Stimulated activated CD4-positive, alpha-beta T cell treated with anti-CD3 and anti-CD28 coated beads, Interleukin-2, amount 100 ng/mL, for 48 hours (primary cell): ENCODE data around the gene SDK2.

Source experiments
- DNase-seq, 2 donors: peaks; one replicate each; pipeline ENCODE4 v3.0.0-alpha.2; 2020

The SDK2 gene

DNA sequence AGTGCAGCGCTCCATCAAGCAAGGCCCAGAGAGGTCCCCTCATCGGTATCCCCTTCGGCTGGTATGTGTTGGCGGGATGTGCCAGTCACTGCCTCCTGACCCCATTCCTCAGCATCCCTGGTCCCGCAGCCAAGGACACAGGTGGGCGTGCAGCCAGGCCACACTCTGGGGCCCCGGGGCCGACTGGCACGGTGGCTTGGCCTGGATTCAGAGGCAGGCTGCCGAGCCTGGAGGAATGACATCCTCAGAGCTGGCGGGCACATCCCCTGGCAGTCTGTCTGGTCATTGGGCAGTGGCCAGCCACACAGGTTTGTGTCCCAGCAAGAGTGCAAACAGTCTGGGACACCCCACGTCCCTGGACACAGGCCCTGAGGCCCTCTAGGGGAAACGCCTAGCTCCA, 111.1 kb downstream of the SDK2 start:
- DNase-seq = no peak

DNA sequence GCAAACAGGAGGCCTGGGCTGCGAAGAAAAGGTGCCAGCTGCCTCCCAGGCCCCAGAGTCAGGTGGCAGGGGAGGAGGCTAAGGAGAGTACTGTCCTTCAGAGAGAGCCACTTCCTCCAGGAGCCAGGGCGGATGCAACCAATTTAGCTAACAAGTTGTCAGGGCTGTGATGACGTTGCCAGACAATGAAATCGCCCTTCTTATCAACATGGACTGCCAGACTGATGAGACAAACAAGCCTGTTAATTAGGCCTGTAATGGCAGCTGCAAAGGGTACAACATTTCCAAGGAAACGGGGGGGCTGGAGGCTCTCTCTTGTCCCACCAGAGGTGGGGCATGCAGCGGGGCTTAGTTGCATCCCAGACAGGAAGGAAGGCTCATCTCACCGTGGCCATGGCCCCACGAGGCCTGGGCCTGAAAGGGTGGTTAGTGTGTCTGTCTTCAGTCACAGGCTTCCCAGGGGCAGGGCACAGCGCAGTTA, 111.8 kb downstream of the SDK2 start:
- DNase-seq = no peak

DNA sequence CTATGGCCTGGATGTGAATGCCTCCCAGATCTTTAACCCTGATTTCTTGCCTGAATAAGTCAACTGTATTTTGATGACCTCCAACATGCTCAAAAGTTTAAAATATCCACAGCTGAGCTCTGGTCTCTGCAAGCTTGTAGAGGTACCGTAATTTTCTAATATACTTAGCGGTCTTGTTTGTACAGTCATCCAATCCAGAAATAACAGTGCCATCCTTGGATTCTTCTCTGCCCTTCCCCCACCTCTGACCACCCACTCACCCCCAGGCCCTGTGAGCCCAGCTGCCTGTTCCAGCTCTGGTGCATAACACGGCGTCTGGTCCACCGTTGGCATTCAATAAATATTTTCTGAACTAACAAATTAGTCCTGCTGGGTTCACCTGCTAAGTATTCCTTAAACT, 113.1 kb downstream of the SDK2 start:
- no peak for DNase-seq

DNA sequence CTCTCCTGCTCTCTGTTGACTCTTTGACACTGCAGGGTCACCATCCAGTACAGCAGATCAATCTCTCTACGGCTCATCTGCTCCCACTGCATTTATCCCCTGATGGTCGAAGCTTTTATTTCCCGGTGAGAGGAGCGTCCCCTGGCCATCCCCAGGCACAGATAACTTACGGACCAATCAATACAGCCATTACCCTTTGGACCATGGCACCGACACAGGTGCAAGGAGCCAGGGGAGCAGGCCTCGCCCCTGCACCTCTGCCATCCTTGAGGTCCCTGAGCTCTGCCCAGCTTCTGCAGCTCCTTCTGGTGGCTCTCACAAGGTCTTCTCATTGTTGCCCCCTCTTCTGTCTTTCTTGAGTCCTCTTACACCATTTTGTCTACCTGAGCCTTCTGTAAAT, 115.6 kb downstream of the SDK2 start:
- no peak for DNase-seq

DNA sequence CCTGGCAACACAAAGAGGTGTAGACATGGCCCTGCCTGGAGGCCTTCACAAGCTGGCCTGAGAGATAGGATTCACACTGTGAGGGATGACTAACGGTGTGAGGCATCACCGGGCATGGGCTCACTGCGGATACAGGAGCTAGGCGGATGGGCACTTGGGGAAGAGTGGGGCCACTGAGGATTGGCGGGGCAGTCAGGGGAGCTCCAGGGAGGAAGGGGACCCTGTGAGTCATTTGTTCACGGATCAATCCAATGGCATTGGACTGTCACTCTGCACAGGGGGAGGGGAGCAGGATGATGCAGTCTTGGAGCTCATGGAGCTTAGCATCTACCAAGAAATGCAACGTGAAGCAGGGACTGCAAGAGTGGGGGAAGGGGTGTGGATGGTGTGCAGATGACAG, 117.3 kb downstream of the SDK2 start:
- no peak for DNase-seq

DNA sequence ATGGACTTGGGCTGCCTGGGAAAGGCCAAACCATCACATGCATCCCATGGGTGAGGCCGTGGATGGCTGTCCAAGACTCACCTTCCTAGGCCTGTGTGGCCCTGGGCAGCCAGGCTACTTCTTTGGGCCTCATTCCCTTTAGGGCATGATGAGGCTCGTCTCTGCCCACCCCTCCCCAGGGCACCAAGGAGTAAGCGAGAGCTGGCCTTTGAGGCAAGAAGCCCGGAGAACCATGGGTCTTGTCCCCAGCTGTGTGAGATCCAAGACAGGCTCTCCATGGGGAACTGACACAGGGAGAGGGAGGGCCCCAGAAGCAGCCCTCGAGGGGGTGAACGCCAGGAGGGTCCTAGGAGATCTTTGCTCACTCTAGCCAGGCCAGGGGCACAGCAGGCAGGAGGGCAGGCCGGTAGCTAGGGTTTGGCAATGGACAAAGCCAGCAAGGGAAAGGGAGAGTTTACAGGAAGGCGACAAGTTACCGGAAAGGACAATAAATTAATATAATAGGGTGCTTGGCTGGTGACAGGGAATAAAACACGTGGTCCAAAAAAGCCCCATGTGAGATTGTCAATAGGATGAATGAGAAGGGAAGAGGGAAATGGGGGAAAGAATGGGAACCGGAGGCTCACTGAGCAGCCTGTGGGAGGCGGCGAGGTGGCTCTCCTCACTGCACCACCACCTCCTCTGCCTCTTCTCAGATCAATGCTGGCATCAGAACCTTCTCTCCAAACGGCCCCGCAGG, 119.1 kb downstream of the SDK2 start:
- DNase-seq = no peak

DNA sequence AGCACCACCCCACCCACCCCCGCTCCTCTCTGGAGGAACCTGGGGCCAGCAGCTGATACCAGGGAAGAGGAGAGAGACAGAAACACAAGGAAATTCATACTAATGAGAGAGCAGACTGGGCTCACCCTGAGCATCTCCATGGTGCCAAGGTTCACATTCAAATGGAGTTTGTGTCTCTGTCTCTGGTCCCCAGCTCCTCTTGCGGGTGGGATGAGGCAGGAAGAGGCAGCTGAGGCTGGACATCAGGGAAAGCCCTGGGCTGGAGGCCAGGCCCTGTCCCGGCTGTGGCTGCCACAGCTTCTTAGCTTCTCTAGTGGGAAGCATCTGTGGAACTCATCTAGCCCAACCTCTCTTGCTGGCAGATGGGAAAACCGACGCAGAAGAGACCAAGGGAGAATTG, 121.5 kb downstream of the SDK2 start:
- no peak for DNase-seq

DNA sequence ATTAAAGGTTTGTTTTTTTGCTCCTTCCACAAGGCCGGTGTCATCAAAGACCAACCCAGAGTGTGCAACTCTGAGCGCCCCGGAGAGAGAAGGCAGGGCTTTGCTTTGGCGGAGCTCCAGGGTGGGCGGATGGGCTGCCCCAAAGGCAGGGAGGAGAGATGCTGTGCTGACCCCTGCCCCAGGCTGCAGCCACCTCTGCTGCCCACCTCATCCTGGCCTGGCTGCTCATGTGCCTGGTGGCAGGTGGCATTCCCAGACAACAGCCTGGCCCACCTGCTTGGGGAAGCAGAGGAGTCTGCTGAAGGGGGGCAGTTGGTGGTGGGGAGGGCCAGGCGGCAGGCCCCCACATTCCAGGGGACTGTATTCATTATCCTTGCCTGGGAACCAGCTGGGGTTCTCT, 122.1 kb downstream of the SDK2 start:
- no peak for DNase-seq

DNA sequence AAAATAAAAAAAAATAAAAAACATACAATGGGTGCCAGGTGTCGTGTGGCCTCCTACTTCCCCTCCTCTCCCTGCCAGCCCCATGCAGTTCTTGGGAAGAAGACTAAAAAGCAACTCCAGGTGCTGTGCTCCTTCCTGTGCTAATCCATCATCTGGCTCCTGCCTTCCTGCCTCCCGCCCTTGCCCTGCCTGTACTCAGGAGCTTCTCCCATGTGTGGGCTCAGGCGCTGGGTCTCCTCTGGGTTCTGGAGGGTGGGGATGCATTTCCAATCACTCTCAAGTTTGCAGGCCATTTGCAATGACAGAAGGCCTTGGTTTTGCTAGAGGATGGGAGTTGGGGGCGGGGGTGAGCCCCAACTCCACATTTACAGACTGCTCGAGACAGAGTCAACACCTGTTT, 122.9 kb downstream of the SDK2 start:
- no peak for DNase-seq

DNA sequence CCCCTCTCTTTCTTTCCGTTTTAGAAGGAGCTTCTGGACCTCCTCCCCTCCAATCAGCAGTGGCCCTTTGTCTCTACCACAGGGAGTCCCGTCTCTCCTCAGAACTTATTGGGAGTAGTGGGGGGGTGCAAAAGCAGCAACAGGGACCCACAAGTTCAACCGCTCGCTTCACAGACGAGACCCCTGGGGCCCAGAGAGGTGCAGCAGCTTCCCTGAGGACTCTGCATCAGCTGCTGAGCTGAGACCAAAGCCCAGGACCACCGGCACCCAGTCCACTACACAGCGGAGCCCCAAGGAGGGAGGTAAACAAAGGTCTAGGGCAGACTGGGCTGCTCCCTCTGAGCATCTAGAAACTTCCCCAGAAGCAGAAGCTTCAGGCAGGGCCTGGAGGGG, 123.9 kb downstream of the SDK2 start:
- DNase-seq = no peak

DNA sequence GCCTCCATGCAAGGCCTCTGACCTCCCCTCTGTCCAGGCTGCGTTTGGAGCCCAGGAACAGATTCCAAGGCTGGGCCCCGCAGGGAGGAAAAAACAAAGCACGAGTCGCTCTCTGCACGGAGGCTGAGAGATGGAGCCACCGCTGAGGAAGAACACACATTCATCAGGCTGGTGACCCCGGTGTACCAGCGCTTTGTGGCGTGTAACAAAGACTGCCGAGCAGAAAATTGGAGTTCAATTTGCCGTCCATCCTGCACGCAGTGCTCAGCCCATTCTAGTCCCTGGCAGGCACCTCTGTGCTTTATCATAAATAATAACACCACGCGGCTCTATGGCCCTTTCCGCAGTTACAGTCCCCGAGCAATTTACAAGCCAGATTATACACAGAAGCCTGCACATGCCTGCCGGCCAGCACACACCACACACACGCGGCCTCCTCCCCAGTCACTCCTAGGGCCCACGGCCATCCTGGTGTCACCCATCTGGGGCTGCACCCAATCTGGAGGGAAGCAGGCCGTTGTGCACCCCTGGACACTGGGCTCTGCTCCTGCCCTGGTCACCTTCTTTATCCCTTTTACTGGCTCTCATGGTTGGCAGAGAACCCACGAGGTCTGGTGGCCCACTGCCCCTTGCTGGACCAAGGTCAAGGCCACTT, 124.4 kb downstream of the SDK2 start:
- no peak for DNase-seq

DNA sequence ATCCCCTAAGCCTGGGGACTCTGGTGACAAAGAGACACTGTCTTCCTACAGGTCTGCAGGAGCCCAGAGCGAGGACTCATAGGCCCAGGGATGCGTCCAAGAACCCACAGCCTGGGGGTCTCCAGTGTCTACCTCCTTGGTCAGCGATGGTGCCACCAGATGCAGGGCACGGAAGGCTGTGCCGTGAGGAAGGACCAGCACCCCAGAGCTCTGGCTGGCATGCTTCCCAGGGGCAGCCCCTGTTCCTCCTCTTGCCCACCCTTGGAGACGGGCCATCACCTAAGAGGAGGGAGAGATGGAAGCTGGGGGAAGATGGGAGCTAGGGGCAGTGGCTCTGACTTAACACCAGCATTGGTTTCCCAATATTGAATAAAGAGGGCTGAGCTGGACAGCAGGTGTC, 125.2 kb downstream of the SDK2 start:
- DNase-seq = no peak

DNA sequence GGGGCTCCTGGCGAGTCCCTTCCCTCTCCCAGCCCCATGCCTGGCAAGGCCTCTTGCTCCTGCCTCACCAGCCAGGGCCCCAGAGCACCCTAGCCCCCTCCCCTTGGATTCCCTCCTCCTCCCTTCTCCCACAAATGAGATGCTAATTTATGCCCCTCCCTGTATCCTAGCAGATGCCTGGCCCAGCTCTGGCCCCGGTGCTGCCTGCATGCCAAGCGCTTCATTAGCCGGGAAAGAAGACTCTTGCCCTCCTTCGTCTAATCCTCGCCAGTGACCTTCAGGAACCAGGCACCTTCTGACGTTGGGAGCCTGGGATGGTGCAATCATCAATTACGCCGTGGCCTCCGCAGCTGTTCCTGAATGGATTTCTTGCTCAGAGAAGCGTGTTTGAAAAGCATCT, 127.8 kb downstream of the SDK2 start:
- DNase-seq = no peak

DNA sequence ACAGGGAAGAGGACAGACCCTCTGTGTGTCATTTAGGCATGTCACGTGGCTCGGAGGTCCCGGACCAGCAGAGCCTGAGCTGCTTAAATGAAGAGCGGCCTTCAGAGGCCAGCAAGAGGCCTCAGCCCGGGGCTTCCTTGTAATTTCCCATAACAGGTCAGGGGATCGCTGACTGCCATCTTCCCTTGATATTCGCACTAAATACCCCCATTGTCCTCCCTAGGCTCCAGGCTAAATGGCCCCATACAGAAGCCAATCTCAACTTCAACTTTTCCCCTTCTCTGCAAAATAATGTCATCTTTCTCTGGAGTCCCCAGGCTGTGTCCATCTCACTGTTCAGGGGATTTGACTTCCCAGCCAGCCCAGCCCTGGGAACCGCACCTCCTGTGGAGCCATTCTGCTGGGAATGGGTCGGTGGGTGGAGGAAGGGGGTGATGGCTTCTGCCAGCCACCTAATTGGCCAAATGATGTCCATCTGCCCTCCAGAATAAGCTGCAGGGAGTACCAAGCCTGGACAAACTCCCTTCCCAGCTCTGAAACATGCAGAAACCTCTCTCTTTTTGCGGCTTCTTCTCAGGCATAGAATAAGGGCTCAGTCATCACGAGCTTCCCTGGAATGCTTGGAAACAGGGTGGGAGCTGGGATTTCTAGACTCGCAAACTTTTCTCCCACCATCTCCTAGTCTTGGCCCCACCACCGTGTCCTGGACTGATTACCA, 129.9 kb downstream of the SDK2 start:
- no peak for DNase-seq

DNA sequence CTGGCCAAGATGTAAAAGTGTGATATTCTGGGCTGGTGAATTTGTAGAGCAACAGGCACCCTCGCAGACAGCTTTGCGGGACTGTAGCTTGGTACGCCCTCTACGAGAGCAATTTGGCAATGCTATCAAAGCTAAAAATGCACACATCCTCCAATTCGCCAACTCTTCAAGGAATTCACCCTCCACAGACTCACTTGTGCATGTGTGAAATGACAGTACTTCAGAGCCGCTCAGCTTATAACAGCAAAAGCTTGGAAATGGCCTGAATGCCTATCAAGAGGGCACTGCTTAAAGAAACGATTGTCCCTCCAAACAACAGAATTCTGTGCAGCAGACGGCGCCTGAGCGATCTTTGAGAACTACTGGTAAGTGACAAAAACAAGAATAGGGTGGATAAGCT, 130.8 kb downstream of the SDK2 start:
- DNase-seq = no peak

DNA sequence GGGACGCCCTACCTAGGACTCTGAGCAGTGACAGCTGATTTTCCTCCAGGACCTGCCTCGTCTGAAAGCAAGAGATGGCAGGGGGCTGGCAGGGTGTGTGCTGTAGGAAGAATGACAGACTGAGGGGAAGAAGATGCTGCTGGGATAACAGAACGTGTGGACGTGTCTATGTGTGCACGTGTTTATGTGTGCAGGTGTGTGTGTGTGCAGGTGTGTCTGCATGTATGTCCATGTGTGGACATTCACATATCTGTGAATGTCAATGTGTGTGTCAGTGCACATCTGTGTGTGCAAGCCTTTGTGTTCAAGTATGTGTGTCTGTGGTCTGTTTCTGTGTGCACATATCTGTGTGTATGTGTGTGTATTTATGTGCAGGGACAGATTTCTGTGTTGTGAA, 132.5 kb downstream of the SDK2 start:
- no peak for DNase-seq

DNA sequence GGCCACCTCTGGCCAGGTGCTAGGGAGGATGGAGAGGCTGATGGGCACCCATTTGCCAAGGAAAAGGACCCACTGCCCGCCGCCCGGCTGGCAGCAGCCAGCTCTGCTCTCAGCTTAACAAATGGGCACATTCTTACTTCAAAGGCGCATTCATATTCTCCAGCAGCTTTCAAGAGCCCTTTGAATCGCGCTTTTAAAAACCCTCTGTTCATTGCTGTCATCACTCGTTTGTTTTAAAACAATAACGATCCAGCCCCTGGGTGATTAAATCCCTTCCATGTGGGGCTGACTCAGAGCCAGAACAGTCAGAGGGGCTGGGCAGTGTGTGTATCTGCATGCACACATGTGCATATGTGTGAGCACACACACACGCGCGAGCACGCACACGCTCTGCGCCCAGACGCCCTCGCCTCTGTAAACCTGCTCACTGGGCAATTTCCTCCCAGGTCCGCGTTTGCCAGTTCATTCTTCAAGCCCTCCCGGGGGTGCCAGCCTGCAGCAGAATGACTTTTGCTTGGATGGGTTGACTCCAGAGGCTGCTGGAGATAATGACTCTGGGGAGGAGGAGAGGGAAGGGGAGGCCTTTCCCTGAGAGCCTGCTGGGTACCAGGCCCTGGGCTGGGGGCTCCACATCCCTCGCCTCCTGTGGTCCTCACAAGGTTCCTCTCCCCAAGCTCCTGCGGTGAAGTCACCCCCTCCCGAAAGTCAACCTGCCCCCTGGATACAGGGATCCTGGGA, 133.1 kb downstream of the SDK2 start:
- DNase-seq = no peak

DNA sequence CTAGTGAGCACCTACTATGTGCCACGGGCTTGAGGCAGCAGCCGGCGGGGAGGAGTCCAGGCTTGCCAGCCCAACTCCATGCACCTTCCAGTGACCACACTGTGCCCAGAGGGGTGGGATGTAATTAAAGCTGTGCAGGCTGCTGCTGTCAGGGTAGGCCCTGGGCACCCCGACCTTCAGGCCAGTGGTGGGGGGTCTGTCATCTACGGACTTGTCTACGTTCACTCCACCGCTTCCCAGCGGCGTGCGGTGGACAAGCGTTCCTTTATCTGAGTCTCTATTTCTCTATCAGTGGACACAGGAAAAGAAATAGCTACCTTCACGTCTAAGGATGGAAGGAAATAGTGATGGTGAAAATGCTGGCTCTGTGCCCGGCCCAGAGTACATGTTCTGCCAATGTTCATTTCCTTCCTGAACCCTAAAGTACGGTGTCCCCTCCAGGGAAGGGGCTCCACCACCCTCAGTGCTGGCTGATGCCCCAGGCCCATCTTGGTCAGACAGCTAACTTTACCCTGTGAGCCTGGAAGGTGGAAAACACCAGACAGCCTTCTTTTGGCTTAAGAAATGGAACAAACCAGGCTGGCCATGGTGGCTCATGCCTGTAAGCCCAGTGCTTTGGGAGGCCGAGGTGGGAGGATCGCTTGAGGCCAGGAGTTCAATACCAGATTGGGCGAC, 135.2 kb downstream of the SDK2 start:
- DNase-seq = no peak

DNA sequence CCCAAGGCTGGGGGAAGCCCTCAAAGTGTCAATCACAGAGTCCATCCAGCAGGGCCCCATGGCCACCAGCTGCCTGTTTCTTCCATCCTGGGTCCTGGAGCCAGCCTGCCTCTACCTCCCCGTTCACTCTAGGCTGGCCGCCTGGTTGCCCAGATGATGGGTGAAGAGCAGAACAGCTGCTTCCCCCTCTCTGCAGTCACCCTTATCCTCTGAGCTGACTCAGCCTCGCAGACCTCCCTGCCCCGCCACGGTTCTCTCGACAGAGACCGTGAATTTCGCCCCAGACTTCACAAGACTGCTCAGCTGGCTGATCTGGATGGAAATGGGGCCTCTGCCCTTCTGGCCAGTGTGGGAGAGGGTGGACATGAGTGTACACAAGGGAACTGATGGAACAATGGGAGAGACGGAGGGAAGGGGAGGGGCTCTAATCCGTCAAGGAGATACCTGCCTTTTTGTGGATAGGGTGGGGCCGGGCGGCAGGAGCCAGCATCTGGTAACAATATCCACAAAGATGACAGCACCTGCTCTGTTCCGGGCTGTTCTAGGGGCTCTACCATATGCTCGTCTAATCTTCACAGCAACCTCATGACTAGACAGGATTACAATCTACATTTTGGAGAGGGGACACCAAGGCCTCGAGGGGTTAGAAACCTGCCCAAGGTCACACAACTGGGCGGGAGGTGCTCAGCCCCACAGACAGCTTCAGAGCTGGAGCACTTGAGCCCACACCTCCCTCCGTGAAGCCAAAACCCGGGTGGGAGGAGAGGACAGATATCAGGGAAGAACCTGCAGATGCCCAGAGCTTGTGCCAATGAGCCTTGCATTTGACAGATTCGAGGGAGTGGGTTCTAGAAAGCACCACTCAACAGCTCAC, 136.0 kb downstream of the SDK2 start:
- no peak for DNase-seq

DNA sequence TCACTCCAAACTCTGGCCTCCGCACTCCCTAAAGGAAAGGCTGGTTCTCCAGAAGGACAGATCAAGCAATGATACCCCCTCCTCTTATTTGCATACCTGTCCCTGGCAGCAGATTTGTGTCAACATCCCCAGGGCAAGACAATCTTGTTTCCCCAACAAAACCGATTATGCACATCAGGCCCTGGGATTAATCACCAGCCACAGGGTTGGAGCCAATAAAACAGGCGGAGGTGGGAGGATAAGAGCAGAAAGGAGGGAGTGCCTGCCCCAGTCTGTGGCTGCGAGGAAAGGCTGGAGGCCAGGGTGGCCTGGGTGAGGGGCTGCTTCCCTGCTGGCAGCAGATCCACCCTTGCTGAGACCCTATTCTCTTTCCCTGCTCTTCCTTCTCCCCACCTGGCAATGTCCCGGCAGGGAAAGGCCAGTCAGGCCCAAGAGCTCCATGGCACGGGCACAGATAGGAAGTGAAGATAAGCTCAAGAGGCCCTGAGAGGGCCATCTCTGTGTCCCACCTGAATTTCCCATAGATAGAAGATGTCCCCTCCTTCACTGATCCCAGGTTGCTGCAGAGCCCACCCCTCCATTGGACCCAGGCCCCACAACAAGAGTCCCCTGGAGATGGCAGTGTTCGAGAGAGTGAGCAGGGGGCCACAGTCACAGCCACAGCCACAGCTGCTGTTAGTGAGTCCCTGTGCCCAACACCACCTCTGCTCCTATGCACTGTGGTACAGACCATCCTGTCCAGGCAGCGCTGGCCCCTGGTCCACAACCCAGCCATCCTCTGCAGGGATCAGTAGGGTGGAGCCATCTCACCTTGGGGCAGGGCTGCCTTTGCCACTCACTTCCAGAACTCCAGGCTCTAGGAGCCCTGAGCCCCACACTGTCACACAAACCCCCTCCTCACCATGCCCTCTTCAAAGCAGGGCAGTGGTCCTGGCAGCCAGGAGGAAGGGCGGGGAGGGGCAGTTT, 137.5 kb downstream of the SDK2 start:
- no peak for DNase-seq

DNA sequence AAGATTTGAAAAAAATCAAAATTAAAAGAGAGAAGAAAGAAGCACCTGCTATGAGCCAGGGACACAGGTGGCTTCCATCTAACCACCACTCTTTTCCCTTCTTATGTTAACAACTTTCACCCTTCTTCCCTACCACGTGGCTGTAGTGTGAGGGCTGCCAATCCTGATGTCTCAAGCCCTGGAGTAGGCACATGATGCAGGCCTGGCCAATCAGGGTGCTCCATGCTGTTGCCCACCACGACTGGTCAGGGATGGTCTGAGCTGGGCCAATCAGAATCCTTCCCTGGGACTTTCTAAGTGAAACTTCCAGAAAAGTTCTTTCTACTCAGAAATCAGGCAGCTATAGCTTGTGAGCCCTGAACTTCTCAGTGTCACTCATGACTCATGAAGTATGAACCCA, 140.7 kb downstream of the SDK2 start:
- DNase-seq = no peak
